Daoy (cell line): Measurements from ENCODE around the gene HSPA4. TPM values are rescaled to one million over a fixed set of nuclear protein-coding genes. Genes with fewer than 3 reads are reported as not detected.

ENCODE experiments used
- DNase-seq: peaks from one replicate; pipeline ENCODE4 v3.0.0-alpha.2; 2015; ENCODE audit warnings: low read depth
- total RNA-seq: library from RNA; depleted of rRNA; stranded (reverse); fragments of >200 nt; shearing (Covaris generic); gene quantifications from 2 replicates; pipeline ENCODE4 v1.2.3, GENCODE V29; 2014

Gene HSPA4
- total RNA-seq, 1 experiment from 2014 or later = 259 TPM

- DNase-seq = no peak
Observed at GRCh38 chr5:133091034-133091433, 39.2 kb downstream of the HSPA4 start.

DNA sequence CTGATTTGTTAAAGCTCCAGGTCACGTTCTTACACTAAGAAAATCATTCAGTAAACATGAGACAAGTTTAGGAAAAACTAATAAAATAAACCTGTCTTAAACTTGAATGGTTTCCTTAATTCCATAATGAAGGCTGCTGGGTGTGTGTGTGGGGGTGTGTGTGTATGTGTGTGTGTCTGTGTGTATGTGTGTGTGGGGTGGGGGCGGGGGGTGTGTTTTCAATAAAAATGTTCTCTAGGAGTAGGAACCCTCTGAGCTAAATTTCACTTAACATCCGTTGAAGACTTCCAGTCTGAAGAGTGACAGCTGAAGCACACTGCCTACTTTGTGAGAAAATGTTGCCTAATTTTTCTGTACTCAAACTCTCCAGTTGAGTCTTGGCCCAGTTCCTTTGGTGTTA is 54.5 kb downstream of the HSPA4 start:
- DNase-seq = no peak

DNA sequence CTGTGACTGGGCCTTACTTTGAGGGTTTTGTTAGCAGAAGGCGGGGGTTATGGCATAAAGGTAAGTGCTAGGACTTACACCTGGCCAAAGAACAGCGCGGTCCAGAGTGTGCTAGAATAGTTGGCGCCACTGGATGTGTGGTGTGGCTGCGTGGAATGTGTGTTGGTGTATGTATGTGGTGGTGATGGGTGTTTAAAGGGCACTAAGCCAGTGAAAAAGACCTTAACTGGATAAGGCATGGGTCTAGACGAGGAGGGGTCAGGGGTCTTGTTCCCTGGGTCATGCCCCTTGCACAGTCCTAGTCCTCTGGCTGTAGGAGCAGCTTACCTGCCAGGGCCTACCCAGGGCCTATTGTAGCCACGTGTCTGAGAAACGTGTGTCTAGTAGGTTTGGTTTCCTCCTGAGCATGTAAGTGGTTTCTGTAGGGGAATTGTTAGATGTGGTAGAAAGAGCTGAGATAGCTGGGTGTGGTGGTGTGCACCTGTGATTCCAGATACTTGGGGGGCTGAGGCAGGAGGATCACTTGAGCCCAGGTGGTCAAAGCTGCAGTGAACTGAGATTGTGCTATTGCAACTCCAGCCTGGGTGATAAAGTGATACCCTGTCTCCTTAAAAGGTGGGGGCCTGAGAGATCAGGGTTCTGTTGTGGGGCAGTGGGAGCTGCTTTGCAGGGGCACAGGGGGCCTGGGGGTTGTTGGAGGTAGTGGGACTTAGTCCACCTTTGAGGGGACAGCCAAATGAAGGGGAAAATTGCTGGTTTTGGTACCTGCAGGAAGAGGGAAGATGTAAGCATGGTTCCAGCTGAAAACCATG is 55.2 kb downstream of the HSPA4 start:
- DNase-seq = no peak

- DNase-seq = no peak
Observed at GRCh38 chr5:133108481-133108921, 56.7 kb downstream of the HSPA4 start.

DNA sequence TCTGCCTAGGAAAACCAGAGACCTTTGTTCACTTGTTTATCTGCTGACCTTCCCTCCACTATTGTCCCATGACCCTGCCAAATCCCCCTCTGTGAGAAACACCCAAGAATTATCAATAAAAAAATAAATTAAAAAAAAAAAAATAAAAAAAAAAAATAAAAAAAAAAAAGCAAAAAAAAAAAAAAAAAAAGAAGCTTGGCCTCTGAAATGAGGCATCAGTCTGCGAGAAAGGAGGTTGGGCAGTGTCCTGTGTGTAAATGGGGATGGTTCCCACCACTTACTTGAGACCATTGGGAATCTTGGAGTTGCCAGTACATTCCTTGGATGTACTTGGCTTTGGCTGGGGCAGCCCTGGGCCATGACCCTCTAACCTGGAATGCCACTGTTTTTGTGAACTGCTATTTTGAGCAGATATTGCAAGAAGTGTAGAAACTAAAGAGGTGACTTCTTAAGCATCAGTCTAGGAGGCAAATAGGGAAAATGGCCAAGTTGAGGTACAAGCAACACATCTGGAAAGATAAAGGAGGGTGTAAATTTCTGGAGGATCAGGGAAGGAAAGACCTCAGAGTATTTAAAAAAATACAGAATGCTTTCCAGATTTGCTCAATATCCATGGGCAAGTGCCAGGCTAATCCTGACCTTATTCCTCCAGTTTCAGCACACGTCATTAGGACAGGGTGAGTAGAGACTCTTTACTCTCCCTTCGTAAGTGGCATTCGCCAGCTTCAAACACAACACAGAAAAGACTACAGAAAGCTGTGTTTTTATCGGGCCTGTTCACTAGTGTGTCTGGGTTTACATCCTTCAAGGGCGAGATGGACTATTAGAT is 58.1 kb downstream of the HSPA4 start:
- no peak for DNase-seq

GRCh38 chr5:133110709-133111108 is 58.9 kb downstream of the HSPA4 start:
- no peak for DNase-seq

GRCh38 chr5:133111299-133111698 is 59.5 kb downstream of the HSPA4 start:
- DNase-seq = peak; percentile 87

DNA sequence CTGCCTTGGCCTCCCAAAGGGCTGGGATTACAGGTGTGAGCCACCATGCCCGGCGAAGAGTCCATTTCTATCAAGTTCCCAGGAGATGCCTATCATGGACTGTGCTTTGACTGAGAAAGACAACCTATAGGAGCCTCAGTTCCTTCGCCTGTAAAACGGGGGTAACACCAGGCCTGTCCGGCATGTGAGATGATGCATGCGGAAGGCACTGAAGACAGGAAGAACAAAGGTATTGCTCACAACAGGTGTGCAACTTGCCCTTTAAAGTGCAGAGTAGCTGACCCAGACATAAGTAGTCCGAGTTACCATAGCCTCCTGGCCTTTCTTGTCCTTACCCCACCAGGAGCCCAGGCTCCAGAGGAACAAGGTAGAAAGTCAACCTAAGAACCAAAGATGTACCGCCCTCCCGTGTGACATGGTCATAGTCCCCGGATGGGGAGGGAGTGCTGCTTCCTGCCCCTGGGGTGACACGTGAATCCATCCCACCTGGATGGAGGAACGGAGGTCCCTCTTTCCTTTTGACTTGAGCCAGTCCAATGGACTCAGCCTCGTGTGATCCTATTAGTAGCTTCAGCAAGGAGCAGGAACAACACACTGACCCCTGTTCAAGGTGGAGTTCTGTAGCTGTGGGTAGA is 60.3 kb downstream of the HSPA4 start:
- DNase-seq = no peak

- DNase-seq = peak; percentile 76
Observed at GRCh38 chr5:133113331-133114061, 61.7 kb downstream of the HSPA4 start.

DNA sequence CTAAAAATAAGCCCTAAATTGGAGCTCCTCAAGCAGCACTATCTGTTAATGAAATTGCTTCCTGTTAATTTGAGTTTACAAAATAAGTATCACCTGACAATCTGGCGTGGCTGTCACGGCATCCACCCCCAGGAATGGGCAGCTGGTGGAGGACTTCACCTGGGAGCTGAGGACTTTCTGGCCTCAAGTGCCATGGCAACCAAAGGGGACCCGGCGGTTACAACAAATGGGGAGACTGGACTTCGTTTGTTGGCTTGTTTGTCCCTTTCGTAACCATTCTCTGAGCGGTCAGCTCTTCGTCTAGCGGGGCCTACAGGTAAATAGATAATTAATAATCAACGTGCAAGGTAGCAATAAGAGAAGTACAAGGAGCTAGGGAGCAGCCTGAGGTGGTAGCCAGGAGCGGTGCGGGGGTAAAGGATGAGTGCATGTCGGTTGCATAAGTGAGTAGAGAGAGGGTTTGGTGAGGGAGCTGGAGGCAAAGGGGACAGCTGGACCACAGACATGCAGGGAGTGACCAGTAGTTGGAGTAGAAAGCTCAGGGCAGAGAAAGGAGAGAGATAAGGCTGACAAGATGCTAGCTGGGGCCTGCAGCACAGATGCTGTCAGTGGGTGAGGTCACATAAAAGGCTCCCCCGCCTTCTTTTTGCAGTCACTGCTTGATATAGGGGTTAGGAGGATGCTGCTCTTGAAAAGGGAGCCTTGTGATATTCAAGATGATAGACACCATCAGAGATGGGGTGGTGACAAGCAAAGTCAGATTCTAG is 62.5 kb downstream of the HSPA4 start:
- no peak for DNase-seq

DNA sequence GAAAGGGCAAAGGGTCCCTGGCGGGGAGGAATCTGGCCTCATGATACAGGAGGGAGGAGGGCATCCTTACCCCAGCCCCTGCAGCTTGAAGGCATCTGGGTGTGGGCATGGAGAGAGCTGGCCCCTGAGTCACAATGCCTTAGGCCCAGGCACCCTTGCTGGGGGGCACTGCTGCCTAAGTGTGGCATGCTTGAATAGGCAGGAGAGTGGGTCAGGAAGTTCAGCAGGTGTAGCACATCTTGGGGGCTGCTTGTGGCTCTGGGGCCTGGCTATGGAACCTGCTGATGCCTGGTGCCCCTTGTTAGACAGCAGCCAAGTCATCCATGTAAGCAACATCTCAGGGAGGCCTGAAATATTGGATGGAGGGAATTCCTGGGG is 63.1 kb downstream of the HSPA4 start:
- no peak for DNase-seq

GRCh38 chr5:133116601-133117000 is 64.8 kb downstream of the HSPA4 start:
- DNase-seq = no peak

GRCh38 chr5:133117166-133117911 is 65.5 kb downstream of the HSPA4 start:
- no peak for DNase-seq

- DNase-seq = no peak
Observed at GRCh38 chr5:133117912-133118445, 66.2 kb downstream of the HSPA4 start.

- no peak for DNase-seq
Observed at GRCh38 chr5:133118741-133119140, 66.9 kb downstream of the HSPA4 start.

DNA sequence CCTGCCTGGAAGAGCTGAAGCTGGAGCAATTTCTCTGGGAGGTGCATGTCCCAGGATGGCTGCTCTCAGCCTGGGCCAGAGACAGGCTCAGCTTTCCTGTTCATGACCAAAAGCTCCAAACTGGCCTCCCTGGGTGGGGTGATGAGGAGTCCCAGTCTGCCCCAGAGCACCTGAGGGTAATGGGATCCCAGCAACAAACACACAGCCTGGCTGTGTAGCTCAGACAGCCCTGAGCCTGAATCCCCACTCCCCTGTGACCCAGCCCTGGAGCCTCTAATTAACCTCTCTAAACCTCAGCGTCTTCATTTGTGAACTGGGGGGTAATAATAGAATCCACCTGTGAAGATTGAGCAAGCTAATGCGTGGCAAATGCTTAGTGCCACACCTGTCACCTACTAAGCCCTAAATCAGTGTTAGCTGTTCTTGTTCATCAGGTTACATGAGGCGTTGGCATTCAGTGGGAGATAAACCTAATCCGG is 67.5 kb downstream of the HSPA4 start:
- no peak for DNase-seq

DNA sequence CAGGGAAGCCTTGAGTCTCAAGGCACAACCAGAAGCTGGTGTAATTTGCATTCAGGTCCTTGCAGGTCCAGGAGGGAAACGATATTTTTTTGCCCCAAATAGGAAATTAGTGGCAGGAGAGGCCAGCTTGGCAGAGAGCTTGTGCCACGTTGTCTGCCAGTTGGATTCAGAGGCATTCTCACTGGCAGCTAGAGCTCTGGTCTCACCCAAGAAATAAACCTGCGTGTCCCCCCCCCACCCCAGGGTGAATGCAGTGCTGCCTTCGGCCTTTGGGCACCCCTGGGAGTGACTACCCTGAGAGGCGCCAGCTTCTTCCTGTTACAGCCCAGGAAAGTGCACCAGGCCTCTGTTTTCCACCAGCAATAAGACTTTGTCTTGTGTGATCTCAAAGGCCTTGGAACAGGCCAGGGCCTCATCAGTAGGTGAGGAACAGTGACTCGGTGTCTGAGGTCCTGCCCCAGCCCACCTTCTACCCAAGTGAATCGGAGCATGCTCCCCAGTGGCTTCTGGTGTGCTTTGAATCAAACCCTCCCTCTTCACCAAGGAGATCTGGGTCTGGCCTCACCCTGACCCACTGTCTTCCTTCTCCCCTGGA is 68.4 kb downstream of the HSPA4 start:
- no peak for DNase-seq

GRCh38 chr5:133121080-133121479 is 69.3 kb downstream of the HSPA4 start:
- DNase-seq = no peak

- DNase-seq = no peak
Observed at GRCh38 chr5:133121611-133122150, 69.9 kb downstream of the HSPA4 start.
